ENCODE results near the gene NSRP1. TPM values are rescaled to one million over a fixed set of nuclear protein-coding genes. Genes with fewer than 3 reads are reported as not detected.
"Not testable (repeated sequence)": the region's sequence is repeated elsewhere in the genome, so short reads cannot be mapped to it uniquely, and the experiment has no call there.

NSRP1 gene
- total RNA-seq, 1 donor from 2014 or later: 7.2 TPM

GRCh38 chr17:30118635-30119034, 2.0 kb downstream of the NSRP1 start:
- DNase-seq: not testable (repeated sequence)

- DNase-seq: no peak
Measured at GRCh38 chr17:30124273-30124796, 7.7 kb downstream of the NSRP1 start.

GRCh38 chr17:30130121-30130520, 13.5 kb downstream of the NSRP1 start:
- no peak for DNase-seq

- no peak for DNase-seq
Measured at GRCh38 chr17:30132615-30133014, 16.0 kb downstream of the NSRP1 start.

GRCh38 chr17:30133197-30133596, 16.6 kb downstream of the NSRP1 start:
- DNase-seq: no peak

- DNase-seq: no peak
Measured at GRCh38 chr17:30134551-30134950, 17.9 kb downstream of the NSRP1 start.

GRCh38 chr17:30137158-30137557, 20.5 kb downstream of the NSRP1 start:
- no peak for DNase-seq

GRCh38 chr17:30147860-30148259, 31.2 kb downstream of the NSRP1 start:
- not testable (repeated sequence) for DNase-seq

- DNase-seq: no peak
Measured at GRCh38 chr17:30148376-30148775, 31.8 kb downstream of the NSRP1 start.

GRCh38 chr17:30151471-30151870, 34.9 kb downstream of the NSRP1 start:
- no peak for DNase-seq

- no peak for DNase-seq
Measured at GRCh38 chr17:30153463-30153862, 36.8 kb downstream of the NSRP1 start.

GRCh38 chr17:30155389-30155788, 38.8 kb downstream of the NSRP1 start:
- DNase-seq: no peak

- no peak for DNase-seq
Measured at GRCh38 chr17:30158896-30159625, 42.4 kb downstream of the NSRP1 start.

- DNase-seq: no peak
Measured at GRCh38 chr17:30160419-30161172, 44.0 kb downstream of the NSRP1 start.

- DNase-seq: no peak
Measured at GRCh38 chr17:30161601-30162000, 45.0 kb downstream of the NSRP1 start.

GRCh38 chr17:30164531-30164930, 47.9 kb downstream of the NSRP1 start:
- DNase-seq: no peak

GRCh38 chr17:30165147-30165546, 48.5 kb downstream of the NSRP1 start:
- no peak for DNase-seq

GRCh38 chr17:30165960-30166359, 49.3 kb downstream of the NSRP1 start:
- no peak for DNase-seq

- no peak for DNase-seq
Measured at GRCh38 chr17:30170415-30170987, 53.9 kb downstream of the NSRP1 start.

GRCh38 chr17:30172560-30172959, 55.9 kb downstream of the NSRP1 start:
- DNase-seq: no peak

GRCh38 chr17:30173649-30174048, 57.0 kb downstream of the NSRP1 start:
- no peak for DNase-seq

GRCh38 chr17:30174556-30174955, 57.9 kb downstream of the NSRP1 start:
- DNase-seq: no peak

GRCh38 chr17:30176855-30177254, 60.2 kb downstream of the NSRP1 start:
- DNase-seq: no peak
